Activated naive CD8-positive, alpha-beta T cell treated with anti-CD3 and anti-CD28 coated beads, Interleukin-2, amount 50 U/mL, for 24 hours (primary cell): ENCODE data around the gene PRRC2B.

Experiments
- ATAC-seq: fragments of 150-1000 bp; cut with Tn5 transposase; one replicate; pipeline ENCODE4 v1.10.0; 2021
- DNase-seq: peaks from one replicate; pipeline ENCODE4 v3.0.0; 2021
- H3K27ac Mint-ChIP-seq: one replicate; pipeline ENCODE4 v1.8.0; 2021; ENCODE audit warnings: mild to moderate bottlenecking, mixed read lengths
- H3K27me3 Mint-ChIP-seq: one replicate; pipeline ENCODE4 v1.8.0; 2021; ENCODE audit warnings: mixed read lengths
- H3K36me3 Mint-ChIP-seq: one replicate; pipeline ENCODE4 v1.8.0; 2021; ENCODE audit warnings: low read depth, mixed read lengths
- H3K4me1 Mint-ChIP-seq: one replicate; pipeline ENCODE4 v1.8.0; 2021; ENCODE audit warnings: mixed read lengths
- H3K4me3 Mint-ChIP-seq: one replicate; pipeline ENCODE4 v1.8.0; 2021; ENCODE audit warnings: mild to moderate bottlenecking, moderate library complexity, mixed read lengths
- H3K9me3 Mint-ChIP-seq: one replicate; pipeline ENCODE4 v1.8.0; 2021; ENCODE audit warnings: mixed read lengths

Gene PRRC2B

GRCh38 chr9:131410044-131410491 is 16.2 kb downstream of the PRRC2B start:
- no peaks in the 10 kb centered on the region for H3K27me3 Mint-ChIP-seq
- ATAC-seq (peak; percentile 30), DNase-seq (peak; percentile 28)
- H3K9me3 Mint-ChIP-seq, result no peaks in the 10 kb centered on the region
- peaks cover 20% of the 10 kb centered on the region for H3K36me3 Mint-ChIP-seq
- peak overlapping the region; percentile 9 for H3K4me3 Mint-ChIP-seq
- peak overlapping the region; percentile 82 for H3K27ac Mint-ChIP-seq
- H3K4me1 Mint-ChIP-seq, result peaks cover 85% of the 10 kb centered on the region

DNA sequence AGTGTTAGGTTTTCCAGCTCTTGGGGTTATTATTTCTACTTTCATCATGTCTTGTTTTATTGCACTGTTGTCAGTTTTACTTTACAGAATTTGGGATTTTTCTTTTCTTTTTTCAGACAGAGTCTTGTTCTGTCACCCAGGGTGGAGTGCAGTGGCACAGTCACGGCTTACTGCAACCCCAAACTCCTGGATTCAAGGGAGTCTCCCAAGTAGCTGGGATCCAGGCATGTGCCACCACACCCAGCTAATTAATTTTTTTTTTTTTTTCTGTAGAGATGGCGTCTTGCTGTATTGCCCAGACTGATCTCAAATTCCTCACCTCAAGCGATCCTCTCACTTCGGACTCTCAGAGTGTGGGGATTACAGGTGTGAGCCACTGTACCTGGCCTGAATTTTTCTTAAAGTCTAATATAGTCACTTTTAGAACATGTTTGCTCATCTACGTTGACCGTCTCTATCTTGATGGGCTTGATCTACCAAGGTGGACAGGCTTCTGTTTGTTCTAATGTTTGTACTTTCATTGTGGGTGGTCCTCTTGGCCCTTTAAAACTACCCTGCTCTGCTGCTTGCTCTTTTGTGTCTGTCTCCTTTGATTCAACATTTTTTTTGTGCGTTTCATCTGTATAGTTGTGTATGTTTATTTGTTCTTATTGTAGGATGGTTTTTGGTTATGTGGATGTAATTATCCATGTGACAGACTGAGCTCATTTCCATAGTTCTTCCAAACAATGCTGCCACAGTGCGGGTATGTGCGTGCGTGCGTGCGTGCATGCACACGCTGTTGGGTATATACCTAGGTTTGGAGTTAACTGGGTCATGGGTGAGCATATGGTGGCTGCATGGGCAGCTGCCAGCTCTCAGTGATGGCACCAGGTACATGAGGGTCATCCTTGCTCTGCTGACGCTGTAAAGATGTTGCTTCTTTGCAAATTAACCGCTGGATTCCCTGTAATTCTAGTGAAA is 18.1 kb downstream of the PRRC2B start:
- ATAC-seq (no peak), DNase-seq (no peak)
- Mint-ChIP-seq H3K27me3 (no peaks in the 10 kb centered on the region), H3K9me3 (no peaks in the 10 kb centered on the region), H3K4me3 (no peak overlapping the region), H3K27ac (no peak overlapping the region), H3K4me1 (peaks cover 85% of the 10 kb centered on the region), H3K36me3 (peaks cover 20% of the 10 kb centered on the region)

DNA sequence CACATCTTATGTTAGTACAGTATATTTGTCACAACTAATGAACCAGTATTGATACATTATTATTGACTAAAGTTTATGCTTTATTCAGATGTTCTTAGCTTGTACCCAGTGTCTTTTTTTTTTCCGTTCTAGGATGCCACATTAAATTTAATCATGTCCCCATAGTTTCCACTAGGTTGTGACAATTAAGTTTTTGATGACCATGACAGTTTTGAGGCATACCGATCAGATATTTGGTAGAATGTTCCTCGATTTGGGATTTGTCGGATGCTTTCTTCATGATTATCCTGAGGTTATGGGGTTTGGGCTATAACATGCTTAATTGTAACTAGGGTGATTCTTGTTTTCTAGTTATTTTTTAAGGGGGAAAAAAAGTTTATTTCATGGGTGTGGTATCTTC is 22.6 kb downstream of the PRRC2B start:
- ATAC-seq (no peak), DNase-seq (no peak)
- no peaks in the 10 kb centered on the region for H3K27me3 Mint-ChIP-seq
- H3K4me1 Mint-ChIP-seq, result peaks cover 88% of the 10 kb centered on the region
- peak overlapping the region; percentile 47 for H3K27ac Mint-ChIP-seq
- no peak overlapping the region for H3K4me3 Mint-ChIP-seq
- peaks cover 25% of the 10 kb centered on the region for H3K36me3 Mint-ChIP-seq
- H3K9me3 Mint-ChIP-seq, result no peaks in the 10 kb centered on the region

DNA sequence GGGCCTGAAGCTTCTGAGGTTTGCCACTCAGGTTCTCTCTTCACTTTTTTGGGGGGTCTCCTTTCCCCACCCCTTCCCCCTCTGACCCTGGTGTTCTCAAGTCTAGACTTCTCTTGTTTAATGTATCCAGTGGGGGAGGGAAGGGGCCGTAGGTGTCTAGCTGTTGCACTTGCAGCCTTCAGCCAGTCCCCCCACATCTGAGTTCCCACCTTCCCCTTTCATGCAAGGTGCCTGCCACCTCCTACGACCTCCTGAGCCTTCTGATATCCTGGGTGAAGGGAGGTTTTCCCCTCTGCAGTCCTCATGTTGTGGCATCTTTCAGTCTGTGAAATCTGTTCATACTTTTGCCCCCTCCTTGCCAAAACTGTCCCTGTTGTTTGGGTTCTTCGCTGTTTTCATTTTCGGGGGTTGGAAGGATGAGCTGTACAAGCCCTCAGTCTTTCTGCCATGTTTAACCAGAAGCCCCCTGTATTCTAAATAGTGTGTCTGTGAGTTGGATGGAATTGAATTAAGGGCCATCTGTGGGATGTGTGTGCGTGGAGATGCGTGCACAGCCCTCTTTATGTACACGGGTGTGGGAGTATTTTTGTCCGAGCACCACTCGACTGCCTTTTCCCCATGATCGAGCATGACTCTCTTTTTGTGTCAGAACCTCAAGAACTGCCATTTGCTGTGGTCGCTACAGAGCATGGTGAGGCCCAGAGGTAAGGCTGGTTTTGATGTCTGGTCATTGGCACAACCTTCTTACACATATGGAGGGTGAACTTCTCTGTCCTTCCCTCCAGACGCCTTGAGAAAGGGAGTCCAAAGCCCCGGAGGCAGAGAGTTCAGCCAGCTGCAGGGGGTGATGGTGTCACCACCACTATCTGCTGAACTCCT is 23.6 kb downstream of the PRRC2B start:
- Mint-ChIP-seq H3K36me3 (peaks cover 29% of the 10 kb centered on the region), H3K27ac (peak overlapping the region; percentile 89), H3K9me3 (no peaks in the 10 kb centered on the region), H3K27me3 (no peaks in the 10 kb centered on the region), H3K4me1 (peaks cover 87% of the 10 kb centered on the region), H3K4me3 (peak overlapping the region; percentile 56)
- DNase-seq, result no peak
- ATAC-seq, result peak; percentile 48

GRCh38 chr9:131418143-131419025 is 24.5 kb downstream of the PRRC2B start:
- Mint-ChIP-seq H3K27ac (peak overlapping the region; percentile 89), H3K9me3 (no peaks in the 10 kb centered on the region), H3K4me1 (peaks cover 88% of the 10 kb centered on the region), H3K4me3 (peak overlapping the region; percentile 56), H3K36me3 (peaks cover 26% of the 10 kb centered on the region), H3K27me3 (no peaks in the 10 kb centered on the region)
- DNase-seq (no peak), ATAC-seq (peak; percentile 25)

- no peaks in the 10 kb centered on the region for H3K9me3 Mint-ChIP-seq
- H3K4me3 Mint-ChIP-seq, result no peak overlapping the region
- DNase-seq (no peak), ATAC-seq (peak; percentile 67)
- peaks cover 84% of the 10 kb centered on the region for H3K4me1 Mint-ChIP-seq
- H3K27me3 Mint-ChIP-seq, result no peaks in the 10 kb centered on the region
- H3K36me3 Mint-ChIP-seq, result peaks cover 24% of the 10 kb centered on the region
- peak overlapping the region; percentile 89 for H3K27ac Mint-ChIP-seq
These were observed 25.2 kb downstream of the PRRC2B start for GRCh38 chr9:131419026-131419614.

DNA sequence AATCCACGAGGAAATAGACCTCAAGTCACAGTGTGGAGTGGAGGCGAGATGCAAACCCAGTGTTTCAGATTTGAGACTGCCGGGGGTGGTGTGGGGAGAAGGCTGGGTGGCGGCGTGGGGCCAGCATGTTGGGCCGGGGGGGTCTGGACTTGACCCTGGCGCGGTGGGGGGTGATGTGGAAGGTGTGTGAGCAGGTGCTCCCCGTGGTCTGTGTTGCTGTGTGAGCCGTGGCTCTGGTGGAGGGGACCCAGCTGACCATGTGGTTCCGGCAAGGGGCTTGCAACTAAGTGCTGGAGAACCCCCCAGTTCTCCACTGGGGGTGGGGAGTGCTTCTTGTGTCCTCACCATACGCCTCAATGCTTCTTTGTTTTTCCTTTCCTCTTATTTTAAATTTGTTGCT is 25.8 kb downstream of the PRRC2B start:
- H3K27ac Mint-ChIP-seq, result peak overlapping the region; percentile 89
- no peak for DNase-seq

DNA sequence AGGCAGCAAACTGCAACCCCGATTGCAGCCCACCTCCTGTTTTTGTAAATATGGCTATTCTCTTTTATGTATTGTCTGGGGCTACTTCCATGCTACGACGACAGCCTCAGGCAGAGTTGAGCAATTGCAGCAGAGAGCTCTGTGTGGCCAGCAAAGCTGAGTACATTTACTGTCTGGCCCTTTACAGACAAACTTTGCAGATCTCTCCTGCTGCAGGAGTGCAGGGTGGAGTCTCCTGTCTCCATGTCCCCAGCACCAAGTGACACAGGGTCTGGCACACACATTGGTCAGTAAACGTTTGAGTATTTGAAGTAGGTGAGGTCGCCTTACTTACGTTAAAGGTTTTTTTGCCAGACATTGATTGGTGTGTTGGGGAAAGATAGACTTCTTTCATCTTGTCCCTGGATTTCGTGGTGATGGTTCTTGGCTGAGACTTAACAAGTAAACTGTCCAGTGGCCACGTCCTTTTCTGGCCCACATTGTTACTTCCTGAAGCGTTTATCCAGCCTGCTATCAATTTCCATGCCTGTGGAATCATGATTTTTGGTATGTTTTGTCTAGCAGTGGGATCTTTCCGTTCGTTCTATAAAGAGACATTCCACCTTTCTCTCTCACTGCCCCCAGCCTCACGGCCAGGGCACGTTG is 27.2 kb downstream of the PRRC2B start:
- Mint-ChIP-seq H3K9me3 (no peaks in the 10 kb centered on the region), H3K27me3 (no peaks in the 10 kb centered on the region), H3K36me3 (peaks cover 22% of the 10 kb centered on the region), H3K4me3 (no peak overlapping the region), H3K27ac (no peak overlapping the region), H3K4me1 (peaks cover 72% of the 10 kb centered on the region)
- DNase-seq (no peak), ATAC-seq (no peak)

More for the DNA sequence above, 25.8 kb downstream of the PRRC2B start:
- H3K4me3 Mint-ChIP-seq, result no peak overlapping the region
- H3K27me3 Mint-ChIP-seq, result no peaks in the 10 kb centered on the region
- peaks cover 22% of the 10 kb centered on the region for H3K36me3 Mint-ChIP-seq
- H3K4me1 Mint-ChIP-seq, result peaks cover 79% of the 10 kb centered on the region
- ATAC-seq, result no peak
- no peaks in the 10 kb centered on the region for H3K9me3 Mint-ChIP-seq

DNA sequence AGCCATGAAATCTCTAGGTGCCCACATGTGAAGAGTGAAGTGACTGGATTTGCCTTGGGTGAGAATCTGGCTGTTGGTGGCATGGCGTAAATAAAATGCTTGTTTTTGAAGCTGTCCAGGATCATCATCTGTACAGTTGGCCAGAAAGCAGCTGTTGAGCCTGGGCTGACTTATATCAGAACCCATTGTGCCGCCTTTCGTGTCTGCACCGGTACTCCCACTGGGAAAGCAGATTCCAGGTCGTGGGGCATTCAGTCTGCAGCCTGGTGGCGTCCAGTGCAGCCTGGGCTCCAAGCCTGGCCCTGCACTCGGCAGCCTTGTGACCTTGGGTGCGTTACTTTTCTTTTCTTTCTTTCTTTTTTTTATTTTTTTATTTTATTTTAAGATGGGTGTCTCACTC is 27.8 kb downstream of the PRRC2B start:
- no peaks in the 10 kb centered on the region for H3K27me3 Mint-ChIP-seq
- H3K4me1 Mint-ChIP-seq, result peaks cover 70% of the 10 kb centered on the region
- no peak overlapping the region for H3K4me3 Mint-ChIP-seq
- ATAC-seq, result no peak
- no peak overlapping the region for H3K27ac Mint-ChIP-seq
- no peak for DNase-seq
- H3K36me3 Mint-ChIP-seq, result peaks cover 26% of the 10 kb centered on the region
- no peaks in the 10 kb centered on the region for H3K9me3 Mint-ChIP-seq

DNA sequence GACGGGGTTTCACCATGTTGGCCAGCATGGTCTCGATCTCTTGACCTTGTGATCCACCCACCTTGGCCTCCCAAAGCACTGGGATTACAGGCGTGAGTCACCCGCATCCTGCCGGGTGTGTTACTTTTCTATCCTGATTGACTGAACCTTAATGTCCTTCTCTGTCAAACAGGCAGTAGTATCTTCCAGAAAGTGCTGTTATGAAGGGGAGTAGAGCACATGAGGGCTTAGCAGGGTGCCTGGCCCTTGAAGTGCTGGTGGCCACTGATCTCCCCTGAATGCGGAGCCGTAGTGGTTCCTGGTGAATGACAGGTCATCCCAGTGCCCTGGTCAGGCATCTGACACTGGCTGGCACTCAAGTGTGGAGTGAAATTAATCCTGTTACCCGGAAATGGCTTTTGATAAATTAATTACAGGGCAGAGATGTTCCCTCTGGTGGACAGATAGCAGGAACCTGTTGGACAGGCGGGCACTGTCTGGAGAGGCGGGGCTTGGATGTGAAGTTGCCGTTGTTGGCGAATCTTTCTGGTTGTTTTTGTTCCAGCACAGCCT is 28.4 kb downstream of the PRRC2B start:
- Mint-ChIP-seq H3K36me3 (peaks cover 26% of the 10 kb centered on the region), H3K4me3 (no peak overlapping the region)

GRCh38 chr9:131423171-131423581 is 29.3 kb downstream of the PRRC2B start:
- DNase-seq (no peak), ATAC-seq (peak; percentile 31)
- peaks cover 65% of the 10 kb centered on the region for H3K4me1 Mint-ChIP-seq
- H3K36me3 Mint-ChIP-seq, result peaks cover 19% of the 10 kb centered on the region
- no peaks in the 10 kb centered on the region for H3K27me3 Mint-ChIP-seq
- H3K27ac Mint-ChIP-seq, result no peak overlapping the region
- H3K9me3 Mint-ChIP-seq, result no peaks in the 10 kb centered on the region
- H3K4me3 Mint-ChIP-seq, result no peak overlapping the region

More for the DNA sequence above, 28.4 kb downstream of the PRRC2B start:
- H3K9me3 Mint-ChIP-seq, result no peaks in the 10 kb centered on the region
- ATAC-seq (no peak), DNase-seq (no peak)
- peak overlapping the region; percentile 47 for H3K27ac Mint-ChIP-seq
- H3K4me1 Mint-ChIP-seq, result peaks cover 70% of the 10 kb centered on the region
- H3K27me3 Mint-ChIP-seq, result no peaks in the 10 kb centered on the region

- peaks cover 50% of the 10 kb centered on the region for H3K4me1 Mint-ChIP-seq
- ATAC-seq (no peak), DNase-seq (no peak)
- H3K9me3 Mint-ChIP-seq, result no peaks in the 10 kb centered on the region
- no peak overlapping the region for H3K4me3 Mint-ChIP-seq
- H3K36me3 Mint-ChIP-seq, result peaks cover 21% of the 10 kb centered on the region
- H3K27ac Mint-ChIP-seq, result peak overlapping the region; percentile 25
- H3K27me3 Mint-ChIP-seq, result no peaks in the 10 kb centered on the region
These were observed 32.7 kb downstream of the PRRC2B start for GRCh38 chr9:131426545-131426944.
